Measurements from ENCODE around the gene ARMC6. TPM values are rescaled to one million over a fixed set of nuclear protein-coding genes. Genes with fewer than 3 reads are reported as not detected.

ARMC6 gene
- total and polyA plus RNA-seq, 2 experiments from 2014 or later = 40.9 to 112 TPM

- Mint-ChIP-seq H3K9me3 (no peaks in the 10 kb centered on the region), H3K4me1 (peaks cover 15% of the 10 kb centered on the region), H3K27me3 (ENCODE audit: insufficient read depth, low read depth, poor library complexity) (peaks cover 10% of the 10 kb centered on the region), H3K4me3 (no peak overlapping the region), H3K27ac (no peak overlapping the region), H3K36me3 (ENCODE audit: low read depth) (peaks cover 3% of the 10 kb centered on the region; the same call in 1 of the 3 replicates)
- H3K4me3 ChIP-seq = no peak overlapping the region
- ATAC-seq (no peak), DNase-seq (ENCODE audit: low spot score) (no peak)
- H3K9me2 ChIP-seq (ENCODE audit: insufficient read depth) = no peaks in the 10 kb centered on the region
- H4K20me1 ChIP-seq (replicated peaks; ENCODE audit: insufficient read depth) = no peaks in the 10 kb centered on the region; the same call in 1 of the 2 replicates
- 0 out of 2 replicates have a peak, but pooled peaks cover 5% of the 10 kb centered on the region for H3F3A ChIP-seq (replicated peaks; ENCODE audit: low read depth)
- peaks cover 11% of the 10 kb centered on the region for H3K4me1 ChIP-seq (ENCODE audit: insufficient read depth)
- H2AFZ ChIP-seq = no peak overlapping the region
- H3K27me3 ChIP-seq (ENCODE audit: insufficient read depth) = no peaks in the 10 kb centered on the region
- H3K36me3 ChIP-seq (ENCODE audit: insufficient read depth) = no peaks in the 10 kb centered on the region
- no peak overlapping the region for H3K4me2 ChIP-seq
- no peak overlapping the region for H3K27ac ChIP-seq (ENCODE audit: low read depth)
- H3K79me2 ChIP-seq (replicated peaks; ENCODE audit: insufficient read depth) = no peaks in the 10 kb centered on the region
- TF ChIP-seq CREB1 (CRISPR knock-in tag; IDR thresholded peaks at IDR 0.05; ENCODE audit: low read depth) (no peak), ETS1 (IDR thresholded peaks at IDR 0.05) (no peak), REST (IDR thresholded peaks at IDR 0.05; ENCODE audit: unreplicated experiment) (no peak), NANOG (IDR thresholded peaks at IDR 0.05; ENCODE audit: borderline replicate concordance) (no peak), POLR2AphosphoS5 (IDR thresholded peaks at IDR 0.05; ENCODE audit: low read depth) (no peak), ZNF462 (CRISPR knock-in tag; IDR thresholded peaks at IDR 0.05) (no peak), CTCF (conservative IDR thresholded peaks at IDR 0.05; ENCODE audit: low read depth in 2 of 2) (no peak), JUNB (IDR thresholded peaks at IDR 0.05; ENCODE audit: unreplicated experiment) (no peak), EZH2phosphoT487 (IDR thresholded peaks at IDR 0.05; ENCODE audit: unreplicated experiment) (no peak), STAT1 (IDR thresholded peaks at IDR 0.05; ENCODE audit: unreplicated experiment) (no peak), ZNF114 (CRISPR knock-in tag; IDR thresholded peaks at IDR 0.05) (no peak), EZH2 (IDR thresholded peaks at IDR 0.05; ENCODE audit: low read depth, unreplicated experiment) (no peak), ZNF331 (CRISPR knock-in tag; IDR thresholded peaks at IDR 0.05; ENCODE audit: low read depth) (no peak)
These were observed 68.1 kb downstream of the ARMC6 start for GRCh38 chr19:19101540-19101939.
